Raji (cell line): ENCODE results near the gene VDR.

Experiments used
- POLR2A ChIP-seq: IDR thresholded peaks from 2 replicates; pipeline ENCODE4 v1.6.1; 2011; ENCODE audit warnings: low read depth, low read length, control low read depth; ENCODE audit not compliant: insufficient read depth

The VDR gene

DNA sequence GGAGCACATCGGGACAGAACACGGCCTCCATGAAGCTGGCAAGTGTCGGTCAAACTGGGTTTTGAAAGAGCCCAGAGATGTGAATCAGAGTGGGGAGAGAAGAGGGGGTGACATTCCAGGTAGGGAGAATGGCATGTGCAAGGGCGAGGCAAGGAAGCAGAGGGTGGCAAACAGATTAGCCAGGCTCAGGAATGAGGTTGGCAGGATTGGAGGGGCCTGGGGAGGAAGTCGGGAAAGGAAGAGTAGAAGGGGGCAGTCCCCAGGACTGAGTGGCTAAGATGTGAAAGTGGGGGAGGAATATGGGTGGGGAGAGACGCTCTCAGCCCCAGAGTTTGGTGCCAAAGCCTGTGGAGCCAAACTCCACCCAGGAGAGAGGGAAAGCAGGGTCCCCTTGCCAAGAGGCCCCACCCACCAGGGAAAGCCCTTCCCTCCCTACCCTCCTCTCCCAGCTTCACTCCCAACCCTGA lies 79.6 kb downstream of the VDR start:
- no peak for TF ChIP-seq POLR2A

DNA sequence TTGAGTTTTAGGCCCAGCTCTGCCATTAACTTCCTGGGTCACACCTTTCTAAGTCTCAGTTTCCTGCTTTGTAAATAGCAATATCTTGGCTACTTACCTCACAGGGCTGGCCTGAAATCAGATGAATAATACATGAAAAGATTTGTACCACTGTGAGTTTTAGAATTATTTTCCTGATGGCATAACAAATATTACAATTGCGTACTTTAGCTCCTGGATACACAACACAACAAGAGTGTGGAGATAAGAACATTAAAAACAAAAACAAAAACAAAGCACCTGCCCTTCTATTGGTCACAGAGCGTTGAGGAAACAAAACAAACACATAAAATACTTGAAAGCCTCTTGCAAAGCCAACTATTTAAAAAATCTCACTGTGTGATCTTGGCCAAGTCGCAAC lies 80.2 kb downstream of the VDR start:
- no peak for TF ChIP-seq POLR2A

DNA sequence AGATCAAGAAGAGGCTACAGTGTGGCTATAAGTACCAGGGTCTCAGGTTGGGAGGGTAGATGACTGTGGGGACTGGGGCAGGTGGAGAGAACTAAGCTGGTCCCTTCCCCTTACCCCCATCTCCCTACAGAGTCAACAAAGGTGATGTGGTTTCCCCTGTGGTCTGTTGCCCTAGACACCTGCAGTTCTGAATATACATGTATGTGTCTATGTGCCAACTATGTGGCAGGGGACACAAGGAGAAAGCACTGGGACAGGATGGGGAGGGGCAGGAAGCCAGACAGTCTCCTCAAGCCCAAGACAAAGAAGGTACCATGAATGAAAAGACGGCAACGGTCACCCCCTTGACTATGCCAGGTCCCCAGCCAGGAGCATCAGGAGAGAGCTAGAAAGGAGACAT lies 80.6 kb downstream of the VDR start:
- TF ChIP-seq POLR2A, result peak; percentile 63

DNA sequence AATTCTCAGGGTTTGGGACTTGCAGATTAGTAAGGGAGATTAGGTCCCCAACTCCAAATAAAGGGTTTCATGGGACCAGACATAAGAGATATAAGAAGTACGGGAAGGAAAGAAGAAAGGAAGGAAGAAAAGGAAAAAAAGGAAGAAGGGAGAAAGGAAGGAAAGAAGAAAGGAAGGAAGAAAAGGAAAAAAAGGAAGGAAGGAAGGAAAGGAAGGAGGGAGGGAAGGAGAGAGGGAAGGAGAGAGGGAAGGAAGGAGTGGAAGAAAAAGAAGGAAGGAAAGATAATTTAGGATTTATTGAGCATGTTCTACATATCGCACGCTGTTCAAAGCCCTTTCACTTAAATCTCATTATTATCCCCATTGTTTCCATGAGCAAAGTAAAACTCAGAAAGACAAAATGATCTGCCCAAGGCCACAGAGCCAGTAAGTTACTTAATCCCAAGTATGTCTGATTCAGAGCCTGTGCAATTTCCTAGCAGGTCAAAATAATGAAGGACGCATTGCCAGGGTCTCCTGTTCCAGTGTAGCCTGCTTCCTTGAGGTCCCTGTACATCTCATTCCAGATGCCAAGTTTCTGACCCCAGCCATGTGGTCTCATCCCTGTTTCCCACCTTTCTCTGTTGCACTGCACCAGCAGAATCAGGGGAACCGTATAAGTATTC lies 81.2 kb downstream of the VDR start:
- TF ChIP-seq POLR2A, result no peak

DNA sequence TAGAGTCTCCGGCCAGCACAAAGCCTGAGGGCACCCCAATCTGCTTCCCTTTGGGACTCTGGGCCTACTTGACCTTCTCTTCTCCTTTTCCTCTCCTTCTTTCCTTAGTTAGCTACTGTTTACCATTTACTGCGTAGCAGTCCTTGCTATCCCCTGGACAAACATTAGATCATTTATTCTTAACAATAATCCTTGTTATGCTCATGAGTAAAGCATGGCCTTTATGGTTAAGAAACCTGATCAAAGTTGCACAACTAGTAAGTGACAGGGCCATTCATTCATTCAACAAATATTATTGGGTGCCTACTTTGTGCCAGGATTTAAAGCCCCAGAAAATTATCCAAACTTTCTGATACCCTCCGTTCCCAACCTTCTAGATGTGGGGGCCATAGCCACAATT lies 81.9 kb downstream of the VDR start:
- no peak for TF ChIP-seq POLR2A

DNA sequence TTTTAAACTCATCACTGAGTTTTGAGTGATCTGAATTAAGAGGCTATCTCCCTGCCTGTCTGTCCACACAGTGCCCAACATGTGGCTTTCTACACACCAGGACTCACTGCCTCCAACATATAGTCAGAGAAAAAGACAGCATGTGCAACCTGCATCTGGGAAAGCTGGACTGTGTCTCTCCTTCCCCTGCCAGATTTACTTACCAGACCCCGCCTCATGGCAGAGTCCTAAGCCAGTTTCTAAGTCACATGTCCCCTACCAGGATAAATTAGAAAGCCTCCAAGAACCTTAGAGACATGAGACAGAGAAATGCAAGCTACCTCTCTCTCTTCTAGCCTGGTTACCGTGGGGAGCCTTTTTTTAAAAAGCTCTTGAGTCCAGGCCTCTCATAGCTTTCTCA lies 82.4 kb downstream of the VDR start:
- peak; percentile 42; the same call in 1 of the 2 replicates for TF ChIP-seq POLR2A

DNA sequence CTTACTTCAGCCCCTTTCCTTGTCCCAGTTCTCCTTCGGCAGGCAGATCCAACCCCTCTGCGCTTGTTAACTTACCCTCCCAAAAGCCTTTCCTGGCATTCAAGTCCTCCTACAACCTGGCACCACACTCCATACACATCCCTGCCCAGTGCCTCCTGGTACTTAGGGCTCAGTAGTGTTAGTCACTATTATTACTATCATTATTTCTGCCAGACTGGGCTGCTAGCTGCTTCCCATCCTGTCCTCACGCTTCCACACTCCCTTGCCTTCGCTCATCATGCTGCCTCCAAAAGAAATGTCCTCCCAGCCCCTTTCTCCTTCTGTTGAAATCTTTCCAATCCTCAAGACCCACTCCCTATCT lies 83.5 kb downstream of the VDR start:
- no peak for TF ChIP-seq POLR2A

DNA sequence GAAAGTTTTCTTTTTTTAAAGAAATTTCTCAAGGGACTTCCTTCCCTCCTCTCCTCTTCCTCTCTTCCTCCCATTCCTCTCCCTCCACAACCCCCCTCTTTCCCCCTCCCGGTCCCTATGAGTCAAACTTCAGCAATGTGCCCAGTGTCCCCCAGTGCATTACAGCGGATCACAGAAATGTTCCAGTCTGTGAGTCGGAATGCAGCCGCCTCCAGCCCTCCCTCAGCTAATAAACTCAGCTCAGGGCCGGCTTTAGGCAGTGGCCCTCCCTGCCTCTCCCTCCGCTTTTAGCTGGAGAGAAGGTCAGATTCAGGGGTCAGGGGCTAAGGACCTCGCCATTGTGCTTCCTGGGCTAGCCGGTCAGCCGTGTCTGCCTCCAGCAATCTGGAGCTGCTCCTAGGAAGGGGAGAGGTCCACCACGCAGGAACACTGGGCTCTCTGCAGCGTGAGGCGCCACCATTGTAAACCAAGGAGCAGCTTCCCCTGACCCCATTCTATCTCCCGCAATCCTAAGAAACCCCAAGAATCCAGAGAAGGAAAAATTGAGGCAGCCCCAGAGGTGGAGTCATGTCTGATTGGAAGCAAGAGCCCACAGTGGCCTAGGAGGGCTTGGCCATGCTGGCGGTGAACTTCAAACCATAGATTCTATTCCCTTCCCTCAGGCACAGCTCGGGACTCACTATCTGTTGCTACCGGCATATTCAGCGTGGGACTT lies 84.0 kb downstream of the VDR start:
- no peak for TF ChIP-seq POLR2A

DNA sequence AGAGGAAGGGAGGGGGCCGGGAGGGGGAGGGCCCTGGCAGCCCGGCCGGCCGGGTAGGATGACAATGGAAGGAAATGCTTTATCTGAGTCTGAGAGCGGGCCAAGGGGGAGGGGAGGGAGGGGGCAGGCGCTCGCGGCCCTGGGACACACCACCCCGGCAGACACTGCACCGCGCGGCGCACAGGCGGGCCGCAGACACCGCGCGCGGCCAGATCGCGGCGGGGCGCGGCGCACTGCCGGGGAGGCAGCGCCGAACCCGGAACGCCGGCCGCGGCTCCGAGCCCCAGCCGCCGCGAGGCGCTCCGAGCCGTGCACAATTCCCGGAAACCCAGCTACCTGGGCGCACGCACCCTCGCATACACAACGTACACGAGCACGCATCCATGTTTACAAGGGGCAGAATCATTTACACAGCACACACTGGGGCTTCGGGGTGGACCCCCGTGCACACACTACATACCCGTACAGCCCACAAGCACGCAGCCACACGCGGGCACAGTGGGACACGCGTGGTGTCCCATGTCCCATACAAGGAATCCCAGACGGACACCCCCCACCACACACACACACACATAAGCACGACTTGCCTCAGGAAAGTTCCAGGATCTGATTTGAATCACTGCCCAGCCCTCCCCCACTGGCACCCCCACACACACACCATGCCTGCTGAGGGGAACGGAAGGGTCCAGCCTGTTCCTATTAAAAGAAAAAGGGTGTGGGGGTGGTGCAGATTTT lies 84.7 kb downstream of the VDR start, which contains the start of gene HDAC7:
TSS of gene HDAC7 (minus strand) at position 8 of the 735 bp plus-strand sequence. CDS start 118 bp downstream, outside the sequence.
- TF ChIP-seq POLR2A, result peak; percentile 77

DNA sequence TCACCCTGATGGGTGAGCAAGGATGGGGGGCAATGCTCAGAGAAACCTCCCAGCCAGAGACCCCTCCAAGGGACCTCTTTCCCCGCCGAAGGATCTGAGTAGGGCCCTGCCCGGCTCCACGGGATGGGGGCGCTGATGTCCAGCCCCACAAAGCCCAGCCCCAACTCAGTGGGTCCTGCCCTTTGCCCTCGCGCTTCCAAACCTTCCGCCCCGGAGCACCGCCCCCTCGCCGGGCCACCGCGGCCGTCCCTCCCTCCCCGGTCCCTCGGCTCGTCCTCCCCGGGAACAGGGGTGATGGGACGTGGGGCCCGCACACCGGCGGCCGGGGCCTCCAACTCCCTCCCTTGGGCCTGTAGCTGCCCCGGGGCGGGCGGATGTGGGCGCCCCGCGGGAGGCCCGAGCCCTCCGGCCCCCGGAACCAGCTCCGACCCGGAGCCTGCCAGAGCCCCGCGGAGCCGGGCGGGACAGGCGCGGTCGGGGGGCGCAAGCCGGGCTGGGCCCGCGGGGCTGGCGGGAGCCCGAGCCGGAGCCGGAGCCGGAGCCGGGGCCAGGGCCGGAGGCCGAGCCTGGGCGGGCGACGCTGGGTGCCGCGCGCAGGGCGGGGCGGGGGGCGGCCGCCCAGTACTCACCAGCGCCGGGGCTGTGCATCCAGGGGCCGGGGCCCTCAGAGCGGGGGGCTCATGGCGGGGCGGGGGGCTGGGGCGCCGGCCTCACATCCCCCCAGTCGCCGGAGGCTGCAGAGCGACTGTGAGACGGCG lies 85.5 kb downstream of the VDR start:
- peak; percentile 59 for TF ChIP-seq POLR2A

DNA sequence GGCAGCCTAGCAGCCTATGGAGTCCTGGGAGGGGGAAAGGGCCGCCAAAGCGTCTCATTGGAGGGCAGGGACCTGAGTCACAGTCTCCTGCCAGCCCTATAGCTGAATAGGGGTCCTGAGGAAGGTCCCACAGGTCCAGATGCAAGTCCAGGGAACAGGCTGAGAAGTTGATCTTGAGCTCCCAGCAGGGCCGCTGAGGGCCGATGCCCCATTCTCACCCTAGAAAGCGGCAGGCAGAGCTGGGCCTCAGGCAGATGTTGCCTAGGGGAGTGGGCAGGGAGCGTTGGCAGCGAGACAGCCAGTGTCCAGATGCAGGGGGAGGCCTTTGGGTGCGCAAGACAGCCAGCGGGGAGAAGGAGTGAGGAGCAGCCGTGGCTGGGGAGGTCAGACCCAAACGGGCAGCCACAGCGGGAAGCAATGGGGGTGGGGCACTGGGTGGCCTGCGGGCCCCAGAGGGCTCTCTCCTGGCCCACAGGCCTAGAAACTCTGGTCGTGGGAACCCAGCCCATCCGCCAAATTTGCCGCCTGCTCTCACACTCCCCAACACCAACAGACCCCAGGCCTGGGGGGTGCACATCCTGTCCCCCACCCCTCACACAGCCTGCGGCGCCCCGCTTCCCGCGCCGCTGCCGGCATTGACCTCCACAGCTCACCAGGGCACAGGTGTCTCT lies 86.2 kb downstream of the VDR start:
- no peak for TF ChIP-seq POLR2A

DNA sequence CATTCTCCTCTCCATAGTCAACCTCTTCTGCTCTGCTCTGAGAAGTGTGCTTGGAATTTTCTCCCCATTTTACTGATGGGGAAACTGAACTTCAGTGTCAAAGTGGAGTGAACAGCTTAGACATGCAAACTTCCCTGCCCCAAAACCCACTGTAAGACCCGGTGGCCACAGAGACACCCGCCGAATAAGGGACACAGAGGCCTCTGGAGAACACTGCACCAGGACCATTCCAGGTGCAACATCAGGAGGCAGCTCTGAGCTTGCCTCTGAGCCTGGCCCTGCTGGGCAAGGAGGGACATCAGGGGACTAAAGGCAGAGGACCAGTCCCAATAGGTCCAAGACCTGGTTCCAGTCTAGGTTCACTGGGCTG lies 86.8 kb downstream of the VDR start:
- TF ChIP-seq POLR2A, result 0 out of 2 replicates have a peak, but pooled peaks have one; percentile 3

DNA sequence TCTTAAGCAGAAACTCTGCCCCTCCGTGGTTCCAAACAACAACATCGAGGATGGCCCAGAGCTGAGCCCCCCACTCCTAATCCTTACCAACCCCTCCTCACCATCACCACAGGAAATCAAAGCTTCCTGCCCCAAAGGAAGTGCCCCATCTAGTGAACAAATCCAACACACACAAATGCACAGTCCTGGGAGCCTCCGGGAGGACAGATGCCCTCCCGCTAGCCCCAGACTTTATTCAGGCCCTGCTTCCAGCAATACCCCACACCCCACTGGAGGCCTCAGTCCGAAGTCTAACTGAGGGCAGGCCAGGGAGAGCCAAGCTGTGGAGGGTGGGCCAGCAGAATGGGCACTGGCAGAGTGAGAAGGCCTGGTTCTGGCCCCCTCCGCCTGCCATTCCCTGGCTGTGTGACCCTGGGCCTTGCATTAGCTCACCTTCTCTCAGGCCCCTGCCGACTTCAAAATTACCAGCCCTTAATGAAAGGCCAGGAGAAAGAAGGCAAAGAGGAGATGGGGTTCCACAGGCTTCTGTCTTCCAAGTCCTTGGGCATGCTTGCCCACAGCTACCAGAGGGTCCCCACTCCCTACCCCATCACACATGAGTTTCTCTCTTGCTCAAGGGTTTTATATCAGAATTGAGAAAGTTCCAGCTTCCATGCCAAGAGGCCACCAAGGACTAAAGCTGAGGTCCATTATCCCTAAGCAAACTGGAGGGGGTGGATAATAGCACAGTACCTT lies 87.4 kb downstream of the VDR start:
- TF ChIP-seq POLR2A, result no peak
